NT2/D1 (cell line): ENCODE results near the gene TMEM62.

Experiments
- SUZ12 ChIP-seq: IDR thresholded peaks from 2 replicates; pipeline ENCODE4 v1.6.1; 2011; ENCODE audit not compliant: insufficient read length, insufficient read depth; ENCODE audit errors: extremely low read depth
- YY1 ChIP-seq: IDR thresholded peaks from 2 replicates; pipeline ENCODE4 v1.6.1; 2011; ENCODE audit not compliant: insufficient read length, insufficient read depth
- ZNF274 ChIP-seq: IDR thresholded peaks from 2 replicates; pipeline ENCODE4 v1.6.1; 2011; ENCODE audit warnings: mild to moderate bottlenecking, low read depth, low read length

DNA sequence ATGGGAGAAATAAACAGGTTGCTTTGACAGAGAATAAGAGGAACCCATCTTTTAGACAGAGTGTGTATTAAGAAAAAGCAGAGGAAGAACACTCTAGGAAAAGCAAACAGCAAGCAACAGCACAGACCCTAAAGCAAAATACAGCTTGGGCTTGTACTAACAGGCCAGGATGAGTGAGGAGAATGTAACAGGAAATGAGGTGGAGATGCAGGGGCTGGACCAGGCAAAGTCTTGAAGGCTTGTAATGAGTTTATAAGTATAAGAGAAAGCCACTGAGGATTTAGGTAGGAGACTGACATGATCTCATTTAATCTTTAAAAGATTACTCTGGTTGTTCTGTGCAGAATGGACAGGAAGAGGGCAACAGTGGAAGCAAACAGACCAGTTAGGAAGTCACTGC lies 32.4 kb upstream of the TMEM62 start:
- no peak for TF ChIP-seq ZNF274
- TF ChIP-seq SUZ12: no peak
- no peak for TF ChIP-seq YY1
